Measurements from ENCODE around the gene KRTAP5-6.

DNA sequence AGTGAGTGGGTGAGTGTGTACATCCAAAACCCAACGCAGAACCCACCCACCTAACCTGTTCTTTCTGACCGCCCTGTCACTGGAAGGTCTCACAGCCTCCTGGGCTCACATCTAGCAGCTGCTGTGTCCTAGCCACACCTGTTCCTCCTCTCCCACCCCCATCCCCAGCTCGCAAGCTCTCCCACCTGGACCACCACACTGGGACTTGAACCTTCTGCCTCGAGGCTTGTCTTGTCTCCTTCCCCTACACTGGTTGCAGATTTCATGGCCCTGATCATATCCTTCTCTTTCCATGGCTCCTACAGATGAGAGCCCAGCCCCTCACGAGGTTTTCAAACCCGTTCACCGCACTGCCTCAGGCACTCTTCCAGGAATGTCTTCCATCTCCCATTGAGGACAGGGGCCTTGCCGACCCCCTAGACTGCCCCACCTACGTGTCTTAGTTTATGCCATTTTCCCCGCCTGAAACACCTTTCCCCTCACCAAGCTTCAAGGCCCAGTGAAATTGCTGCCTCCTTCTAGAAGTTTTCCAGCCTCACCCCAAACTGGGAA lies 46.7 kb downstream of the KRTAP5-6 start:
- TF ChIP-seq CTCF (IDR thresholded peaks at IDR 0.05) (no peak), POLR2AphosphoS5 (IDR thresholded peaks at IDR 0.05; ENCODE audit: insufficient read depth in 1 of 2, low read depth in 1 of 2) (no peak), POLR2A (IDR thresholded peaks at IDR 0.05) (no peak)

Measured in vagina (tissue), 2 donors.